Mucosa of descending colon (tissue), 3 donors: ENCODE measurements around the gene CHGA. TPM values are rescaled to one million over a fixed set of nuclear protein-coding genes. Genes with fewer than 3 reads are reported as not detected.

Experiments used
- ATAC-seq: fragments of 200-7000 bp; cut with Tn5 transposase; one replicate; pipeline ENCODE4 v1.9.1; 2020; ENCODE audit warnings: mild to moderate bottlenecking, moderate library complexity
- DNase-seq, 3 donors: peaks; one replicate each; pipeline ENCODE4 v3.0.0-alpha.2; 2020
- H3K36me3 ChIP-seq: fragments of 200-600 bp; one replicate; pipeline ENCODE4 v1.8.0; 2021; ENCODE audit warnings: low read depth, mild to moderate bottlenecking
- H3K4me1 ChIP-seq: fragments of 200-600 bp; one replicate; pipeline ENCODE4 v1.8.0; 2021; ENCODE audit warnings: low read depth, mild to moderate bottlenecking
- H3K4me3 ChIP-seq: fragments of 200-600 bp; one replicate; pipeline ENCODE4 v1.8.0; 2021; ENCODE audit warnings: mild to moderate bottlenecking
- H3K9me3 ChIP-seq: fragments of 200-600 bp; one replicate; pipeline ENCODE4 v1.8.0; 2021; ENCODE audit warnings: mild to moderate bottlenecking
- CTCF ChIP-seq: fragments of 200-600 bp; IDR thresholded peaks from one replicate; pipeline ENCODE4 v1.8.0; 2022; ENCODE audit warnings: antibody characterized with exemption, mild to moderate bottlenecking
- intact Hi-C, 2 donors: fragments of 100-400 bp; cut with DNase I in 1 of 2; cut with micrococcal nuclease in 1 of 2; formaldehyde crosslinking; loops; one replicate each; pipeline versions ENCODE4 v1.11.0 to v1.11.1; 2022; cut with DNase I, micrococcal nuclease
- total RNA-seq, 3 donors: library from RNA; stranded (reverse); fragmentation: NEBNext Ultra II Directional in 2 of 3; extraction: Animal tissue kit (Norgen Biotek cat#: 25700) in 2 of 3; gene quantifications; one replicate each; pipeline versions ENCODE4 v1.2.1 to v1.2.4, GENCODE V29; 2021 to 2023
- donor health status: DM: no; HTN: no; CAD: no; lungs with moderate emphysema.
- donor health status: DM: no; HTN: no; CAD: no.
- donor health status: DM: no; HTN: yes; CAD: no.

The CHGA gene
- total RNA-seq, 3 donors from 2014 or later: 39.1 to 236 (median 187) TPM

- ATAC-seq: no peak
Measured at GRCh38 chr14:92906420-92906819, 16.5 kb upstream of the CHGA start.

GRCh38 chr14:92906823-92907222, 16.1 kb upstream of the CHGA start:
- ATAC-seq: no peak
- no peak for TF ChIP-seq CTCF
- intact Hi-C loops: no loop called here

More at GRCh38 chr14:92906420-92906819, 16.5 kb upstream of the CHGA start:
- Histone ChIP-seq H3K9me3 (no peaks in the 10 kb centered on the region), H3K36me3 (no peaks in the 10 kb centered on the region), H3K4me1 (no peaks in the 10 kb centered on the region), H3K4me3 (no peak overlapping the region)
- intact Hi-C loops: no loop called here
- TF ChIP-seq CTCF: no peak
- no peak for DNase-seq

GRCh38 chr14:92907316-92907911, 15.5 kb upstream of the CHGA start:
- TF ChIP-seq CTCF: no peak
- ATAC-seq: no peak

More at GRCh38 chr14:92906823-92907222, 16.1 kb upstream of the CHGA start:
- H3K4me3 ChIP-seq: no peak overlapping the region
- no peak for DNase-seq
- H3K4me1 ChIP-seq: no peaks in the 10 kb centered on the region
- H3K36me3 ChIP-seq: no peaks in the 10 kb centered on the region
- H3K9me3 ChIP-seq: no peaks in the 10 kb centered on the region

GRCh38 chr14:92914087-92914656, 8.8 kb upstream of the CHGA start:
- DNase-seq (peak in 1 of 3 donors; percentile 61), ATAC-seq (no peak)
- intact Hi-C loops: no loop called here
- Histone ChIP-seq H3K36me3 (no peaks in the 10 kb centered on the region), H3K9me3 (no peaks in the 10 kb centered on the region), H3K4me3 (no peak overlapping the region), H3K4me1 (no peaks in the 10 kb centered on the region)
- TF ChIP-seq CTCF: no peak

More at GRCh38 chr14:92907316-92907911, 15.5 kb upstream of the CHGA start:
- intact Hi-C loops: no loop called here
- H3K9me3 ChIP-seq: no peaks in the 10 kb centered on the region
- no peak for DNase-seq
- H3K36me3 ChIP-seq: no peaks in the 10 kb centered on the region
- H3K4me3 ChIP-seq: no peak overlapping the region
- H3K4me1 ChIP-seq: no peaks in the 10 kb centered on the region

- Histone ChIP-seq H3K36me3 (no peaks in the 10 kb centered on the region), H3K4me1 (no peaks in the 10 kb centered on the region), H3K4me3 (no peak overlapping the region), H3K9me3 (no peaks in the 10 kb centered on the region)
- no peak for TF ChIP-seq CTCF
- DNase-seq (no peak), ATAC-seq (no peak)
- intact Hi-C loops: no loop called here
Measured at GRCh38 chr14:92916201-92916600, 6.7 kb upstream of the CHGA start.
